Tibial nerve (tissue), 4 donors: ENCODE results near the gene LIPH.

Experiments used
- EP300 ChIP-seq, 2 donors: sonication (generic); formaldehyde crosslinking; IDR thresholded peaks; one replicate each; pipeline ENCODE4 v1.6.1; 2017; ENCODE audit warnings: antibody characterized with exemption in 2 of 2, mild to moderate bottlenecking in 1 of 2
- POLR2A ChIP-seq, 2 donors: fragments of 450-650 bp; IDR thresholded peaks; one replicate each; pipeline ENCODE4 v1.6.1; 2017; ENCODE audit warnings: antibody characterized with exemption in 2 of 2, mild to moderate bottlenecking in 2 of 2, moderate library complexity in 2 of 2
- TF ChIP-seq, protein P1 (sequence below), 5 experiments: fragments of 200-600 bp in 3 of 5; fragments of 450-650 bp in 2 of 5; sonication (generic) in 3 of 5; IDR thresholded peaks; one replicate each; pipeline ENCODE4 v1.5.1; 2016 to 2019; ENCODE audit warnings: antibody characterized with exemption in 5 of 5, mild to moderate bottlenecking in 3 of 5, moderate library complexity in 2 of 5

DNA sequence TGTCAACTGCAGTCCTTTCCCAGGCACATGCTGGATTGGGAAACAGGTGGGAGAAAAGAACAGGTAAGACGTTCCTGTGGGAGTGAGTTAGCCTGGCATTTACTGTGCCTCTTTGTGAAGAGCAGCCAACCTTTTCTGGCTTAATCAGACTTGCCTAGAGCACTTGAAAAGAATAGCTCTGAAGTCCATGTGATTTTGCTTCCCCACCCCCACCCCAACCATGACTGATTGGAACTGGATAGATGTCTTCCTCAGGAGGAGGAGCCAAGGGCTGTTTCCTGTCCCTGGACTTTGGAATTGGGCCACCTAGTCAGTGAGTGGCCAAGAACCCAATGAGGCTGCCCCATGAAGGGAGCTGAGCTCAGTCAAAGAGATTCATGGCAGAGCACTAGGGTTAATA is 48.9 kb downstream of the LIPH start:
- TF ChIP-seq, protein P1, sequence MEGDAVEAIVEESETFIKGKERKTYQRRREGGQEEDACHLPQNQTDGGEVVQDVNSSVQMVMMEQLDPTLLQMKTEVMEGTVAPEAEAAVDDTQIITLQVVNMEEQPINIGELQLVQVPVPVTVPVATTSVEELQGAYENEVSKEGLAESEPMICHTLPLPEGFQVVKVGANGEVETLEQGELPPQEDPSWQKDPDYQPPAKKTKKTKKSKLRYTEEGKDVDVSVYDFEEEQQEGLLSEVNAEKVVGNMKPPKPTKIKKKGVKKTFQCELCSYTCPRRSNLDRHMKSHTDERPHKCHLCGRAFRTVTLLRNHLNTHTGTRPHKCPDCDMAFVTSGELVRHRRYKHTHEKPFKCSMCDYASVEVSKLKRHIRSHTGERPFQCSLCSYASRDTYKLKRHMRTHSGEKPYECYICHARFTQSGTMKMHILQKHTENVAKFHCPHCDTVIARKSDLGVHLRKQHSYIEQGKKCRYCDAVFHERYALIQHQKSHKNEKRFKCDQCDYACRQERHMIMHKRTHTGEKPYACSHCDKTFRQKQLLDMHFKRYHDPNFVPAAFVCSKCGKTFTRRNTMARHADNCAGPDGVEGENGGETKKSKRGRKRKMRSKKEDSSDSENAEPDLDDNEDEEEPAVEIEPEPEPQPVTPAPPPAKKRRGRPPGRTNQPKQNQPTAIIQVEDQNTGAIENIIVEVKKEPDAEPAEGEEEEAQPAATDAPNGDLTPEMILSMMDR (IDR thresholded peaks at IDR 0.05): no peak
- TF ChIP-seq POLR2A (IDR thresholded peaks at IDR 0.05): no peak
- no peak for TF ChIP-seq EP300 (IDR thresholded peaks at IDR 0.05)
